HG02610 (cell line): ENCODE data around the gene HIVEP3.

Experiments used
- ATAC-seq: cut with Tn5 transposase; IDR thresholded peaks from one replicate; pipeline ENCODE4 v1.9.1; 2021; ENCODE audit warnings: mild to moderate bottlenecking, moderate library complexity; ENCODE audit not compliant: unreplicated experiment

Gene HIVEP3

DNA sequence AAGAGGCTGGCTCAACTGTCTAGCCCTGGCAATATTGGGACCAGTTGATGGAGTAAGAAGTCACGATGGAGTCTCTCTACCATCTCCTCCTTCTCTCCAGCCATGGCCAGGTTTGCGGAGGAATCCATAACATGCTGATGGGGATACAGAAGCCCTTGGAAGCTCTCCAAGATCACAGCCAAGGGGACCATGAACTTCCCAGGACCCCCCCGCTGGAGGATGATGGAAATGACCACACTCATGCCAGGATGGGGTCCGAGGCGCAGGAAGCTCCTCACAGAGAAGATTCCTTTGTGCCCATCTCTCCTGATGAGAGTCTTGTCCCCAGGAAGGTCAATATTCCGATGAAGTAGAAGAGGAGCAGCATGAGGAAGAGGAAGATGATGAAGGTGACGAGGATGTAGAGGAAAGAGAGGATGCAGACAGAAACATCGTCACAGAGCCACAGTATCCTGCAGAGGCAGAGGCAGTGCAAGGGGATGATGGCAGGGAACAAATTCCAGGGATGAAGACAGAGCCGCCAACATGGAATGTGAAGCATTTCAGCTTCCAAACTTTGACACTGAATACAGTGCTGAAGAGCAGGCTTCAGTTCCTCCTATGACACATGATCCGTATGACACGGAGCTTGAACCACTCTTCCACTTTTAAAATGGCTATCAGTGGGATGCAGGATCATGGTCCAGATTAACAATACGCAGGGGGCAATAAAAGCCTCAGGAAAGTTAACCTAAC, 376.4 kb downstream of the HIVEP3 start:
- ATAC-seq = no peak

DNA sequence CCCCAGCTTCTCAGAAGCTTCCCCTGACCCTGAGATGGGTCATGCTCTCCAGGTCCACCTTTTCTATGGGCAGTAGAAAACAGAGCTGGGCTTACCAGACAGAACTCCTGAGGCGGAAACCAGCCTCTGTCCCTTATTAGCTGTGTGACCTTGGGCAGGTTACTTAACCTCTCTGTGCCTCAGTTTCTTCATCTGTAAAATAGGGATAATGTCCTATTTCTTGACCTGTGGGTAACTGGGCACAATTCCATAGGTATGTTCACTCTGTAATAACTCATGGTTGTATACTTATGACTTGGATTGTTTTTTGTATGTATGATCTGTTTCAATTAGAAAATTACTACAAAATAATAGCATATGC, 377.1 kb downstream of the HIVEP3 start:
- no peak for ATAC-seq

DNA sequence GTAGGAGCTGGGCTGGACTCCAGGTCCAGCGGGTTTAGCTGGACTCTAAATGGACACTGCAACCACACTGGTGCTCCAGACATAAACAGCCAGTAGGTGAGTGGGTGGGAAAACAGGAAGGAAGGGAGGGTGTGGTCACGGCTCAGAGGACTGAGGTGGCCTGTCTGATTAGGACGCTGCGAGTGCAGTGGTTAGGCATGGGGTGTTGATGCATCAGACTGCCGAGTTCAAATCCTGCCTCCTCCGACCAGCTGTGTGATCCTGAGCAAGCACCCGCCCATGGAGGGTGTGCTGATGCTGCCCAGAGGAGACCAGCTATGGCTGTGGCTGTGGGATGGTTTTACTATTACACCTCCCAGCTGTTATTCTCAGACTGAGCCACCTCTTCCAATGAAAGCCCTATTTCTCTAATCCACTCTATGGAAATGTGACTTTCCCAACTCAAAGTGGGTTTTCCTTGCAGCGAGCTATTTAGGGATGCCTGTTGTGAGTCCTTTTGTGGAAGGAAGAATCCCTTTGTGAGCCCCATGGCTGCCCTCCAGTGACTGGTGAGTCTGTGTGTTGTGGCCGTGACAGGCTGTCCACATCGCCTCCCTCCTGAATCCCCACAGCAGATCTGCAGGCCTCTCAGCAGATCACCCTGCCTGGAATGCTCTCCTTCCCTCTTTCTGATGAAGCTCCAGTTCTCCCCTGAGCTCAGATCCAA, 377.7 kb downstream of the HIVEP3 start:
- no peak for ATAC-seq

DNA sequence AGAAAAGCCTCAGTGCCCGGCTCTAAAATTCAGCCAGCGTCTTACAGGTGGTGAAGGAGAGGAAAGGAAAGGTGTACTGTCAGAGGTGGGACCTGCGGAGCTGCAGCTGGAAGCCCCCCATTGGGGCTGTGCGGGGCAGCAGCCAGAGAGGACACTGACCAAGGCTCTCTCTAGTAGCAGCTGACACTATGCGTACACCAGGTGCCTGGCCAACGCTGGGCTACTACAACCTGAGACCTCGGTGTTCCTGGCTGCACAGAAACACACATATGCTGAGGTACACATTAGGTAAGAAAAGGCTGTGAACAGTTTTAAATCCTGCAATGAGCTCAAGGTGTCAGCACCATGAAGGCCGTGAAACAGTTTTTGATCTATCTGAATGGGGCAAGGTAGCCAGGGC, 378.7 kb downstream of the HIVEP3 start:
- no peak for ATAC-seq

DNA sequence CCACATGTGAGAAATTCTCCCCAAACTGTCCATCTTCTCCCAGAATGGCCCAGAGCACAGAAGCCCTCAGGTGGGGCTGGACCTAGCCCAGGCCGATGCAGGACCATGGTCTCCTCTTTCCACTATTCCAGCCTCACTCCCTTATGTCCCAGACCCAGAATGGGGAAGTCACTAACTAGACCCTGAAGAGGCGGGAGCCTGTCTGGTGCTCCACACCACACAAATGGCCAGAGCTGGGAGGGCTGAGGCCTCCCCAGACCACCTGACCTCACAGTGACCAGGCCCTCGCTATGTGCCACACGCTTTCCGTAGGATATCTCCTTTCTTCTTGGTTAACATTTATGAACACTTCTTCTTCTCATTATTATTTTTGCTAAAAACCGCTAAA, 379.3 kb downstream of the HIVEP3 start:
- no peak for ATAC-seq

DNA sequence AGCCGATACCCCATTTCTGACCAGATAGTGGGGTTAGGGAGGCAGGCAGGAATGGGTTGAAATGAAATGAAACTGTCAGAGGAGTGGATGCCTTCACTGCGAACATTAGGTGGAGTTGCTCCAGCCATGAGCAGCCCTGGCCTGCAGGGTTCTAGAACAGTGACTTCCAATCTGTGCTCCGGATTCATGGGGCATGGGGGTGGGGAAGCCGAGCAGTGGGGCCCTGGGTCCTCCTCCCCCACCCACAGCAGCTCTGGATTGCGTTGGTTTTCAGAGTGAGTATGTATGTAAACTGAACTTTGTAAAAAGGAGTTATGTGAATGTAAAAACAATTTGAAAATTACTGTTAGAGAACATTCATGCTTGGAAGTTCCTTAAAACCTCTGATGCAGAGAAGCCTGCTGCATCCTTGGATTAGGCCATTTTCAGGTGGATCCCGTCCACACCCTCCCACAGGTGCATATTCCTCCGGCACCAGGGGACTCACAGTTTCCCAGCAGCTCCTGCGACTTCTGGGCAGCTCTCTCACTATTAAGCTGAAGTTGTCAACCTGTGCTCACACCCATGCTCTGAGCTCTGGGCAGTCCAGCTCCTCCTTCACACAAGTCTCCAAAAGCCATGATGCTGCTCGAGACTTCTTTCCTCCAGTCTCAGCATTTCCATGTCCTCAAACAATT, 379.8 kb downstream of the HIVEP3 start:
- no peak for ATAC-seq

DNA sequence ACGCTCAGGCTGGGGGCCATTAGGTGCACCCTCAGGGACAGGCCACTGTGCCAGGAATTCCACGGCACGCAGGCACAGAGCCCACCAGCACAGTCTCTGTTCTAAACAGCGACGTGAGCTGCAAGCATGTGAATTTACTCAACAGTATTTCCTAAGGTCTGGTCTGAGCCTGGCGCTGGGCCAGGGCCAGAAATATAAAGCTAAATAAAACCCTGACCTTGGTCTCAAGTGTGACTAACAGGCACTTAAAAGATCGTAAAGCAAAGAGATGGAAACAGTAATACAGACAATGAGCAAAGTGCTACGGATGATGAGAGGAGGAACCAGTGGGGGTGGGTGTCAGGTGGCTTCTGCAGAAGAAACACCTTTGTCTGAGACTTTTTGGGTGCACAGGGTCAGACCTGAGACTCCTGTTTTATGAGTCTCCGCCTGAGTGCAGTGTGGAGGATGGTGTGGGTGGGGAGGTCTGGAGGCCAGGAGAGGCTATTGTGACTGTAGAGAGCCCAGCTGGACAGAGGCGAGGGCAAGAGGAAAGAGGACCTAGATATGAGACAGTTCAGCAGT, 380.9 kb downstream of the HIVEP3 start:
- no peak for ATAC-seq

DNA sequence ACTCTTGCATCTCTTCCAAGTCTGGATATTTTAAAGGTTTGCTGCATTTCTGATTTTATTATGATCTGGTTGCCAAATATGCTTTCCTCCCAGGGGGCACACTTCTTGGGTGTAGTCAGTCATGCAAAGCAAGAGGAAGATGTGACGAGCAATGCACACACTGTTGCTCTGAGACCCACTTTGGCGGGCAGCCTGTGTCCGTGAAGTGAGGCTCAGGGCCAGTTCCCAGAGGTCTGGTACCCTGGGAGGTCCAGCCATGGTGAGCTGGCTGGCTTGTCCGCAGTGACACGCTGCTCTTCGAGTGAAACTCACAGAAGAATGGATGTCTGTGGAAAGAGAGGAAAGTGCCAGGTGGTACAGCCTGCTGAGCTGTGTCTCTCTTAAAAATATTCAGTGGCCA, 381.5 kb downstream of the HIVEP3 start:
- no peak for ATAC-seq

DNA sequence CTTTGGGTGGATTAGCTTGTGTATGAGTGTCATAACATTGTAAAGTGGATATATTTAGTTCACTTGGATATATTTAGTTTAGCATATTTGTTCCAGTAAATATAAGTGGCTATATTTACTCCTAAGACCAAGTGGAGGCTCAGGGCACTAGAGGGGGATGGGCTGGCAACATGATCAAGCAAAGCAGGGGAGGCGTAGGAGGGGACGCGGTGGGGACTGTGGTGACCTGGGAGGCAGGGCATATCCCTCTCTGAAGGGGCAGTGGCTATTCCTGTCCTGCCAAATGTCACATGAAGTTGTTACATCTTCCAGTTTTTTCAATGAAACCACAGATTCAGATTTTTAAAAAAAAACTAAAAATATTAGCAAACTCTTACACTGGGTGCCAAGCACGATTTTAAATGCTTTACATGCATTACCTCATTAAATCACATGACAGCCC, 382.3 kb downstream of the HIVEP3 start:
- ATAC-seq = no peak

DNA sequence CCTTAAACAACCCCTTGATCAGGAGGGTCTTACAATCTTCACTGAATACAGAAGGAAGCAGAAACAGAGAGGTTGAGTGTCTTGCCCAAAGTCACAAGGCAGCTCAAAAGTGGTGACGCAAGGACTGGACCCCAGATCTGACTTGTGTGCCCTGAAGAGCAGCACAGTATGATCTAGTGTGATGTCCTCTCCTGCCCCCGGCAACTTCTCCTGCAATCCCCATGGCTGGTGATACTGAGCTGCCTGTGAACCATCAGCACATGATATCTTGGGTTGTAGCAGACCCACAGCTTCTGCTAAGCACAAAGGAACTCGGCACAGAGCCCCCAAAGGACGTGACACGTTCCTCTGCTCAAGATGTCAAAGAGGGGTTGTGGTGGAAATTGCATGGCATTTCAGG, 383.0 kb downstream of the HIVEP3 start:
- no peak for ATAC-seq

DNA sequence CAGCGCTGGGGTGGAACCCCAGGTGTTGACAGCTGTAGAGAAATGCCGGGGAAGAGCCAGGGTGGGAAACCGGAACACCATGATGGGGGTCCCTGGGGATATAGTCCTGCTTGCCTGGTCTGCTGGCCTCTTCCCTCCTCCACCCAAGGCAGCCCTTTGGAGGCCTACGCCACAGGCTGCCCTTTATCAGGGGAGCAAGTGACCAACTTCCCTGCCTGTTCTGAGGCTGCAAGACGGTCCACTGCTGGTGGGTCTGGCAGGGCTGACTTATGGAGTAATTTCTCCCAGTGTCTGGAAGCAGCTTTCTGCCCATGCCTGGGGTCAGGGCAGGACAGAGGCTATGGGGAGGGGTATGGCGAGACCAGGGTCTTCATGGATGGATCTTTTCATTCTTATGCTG, 383.4 kb downstream of the HIVEP3 start:
- no peak for ATAC-seq

DNA sequence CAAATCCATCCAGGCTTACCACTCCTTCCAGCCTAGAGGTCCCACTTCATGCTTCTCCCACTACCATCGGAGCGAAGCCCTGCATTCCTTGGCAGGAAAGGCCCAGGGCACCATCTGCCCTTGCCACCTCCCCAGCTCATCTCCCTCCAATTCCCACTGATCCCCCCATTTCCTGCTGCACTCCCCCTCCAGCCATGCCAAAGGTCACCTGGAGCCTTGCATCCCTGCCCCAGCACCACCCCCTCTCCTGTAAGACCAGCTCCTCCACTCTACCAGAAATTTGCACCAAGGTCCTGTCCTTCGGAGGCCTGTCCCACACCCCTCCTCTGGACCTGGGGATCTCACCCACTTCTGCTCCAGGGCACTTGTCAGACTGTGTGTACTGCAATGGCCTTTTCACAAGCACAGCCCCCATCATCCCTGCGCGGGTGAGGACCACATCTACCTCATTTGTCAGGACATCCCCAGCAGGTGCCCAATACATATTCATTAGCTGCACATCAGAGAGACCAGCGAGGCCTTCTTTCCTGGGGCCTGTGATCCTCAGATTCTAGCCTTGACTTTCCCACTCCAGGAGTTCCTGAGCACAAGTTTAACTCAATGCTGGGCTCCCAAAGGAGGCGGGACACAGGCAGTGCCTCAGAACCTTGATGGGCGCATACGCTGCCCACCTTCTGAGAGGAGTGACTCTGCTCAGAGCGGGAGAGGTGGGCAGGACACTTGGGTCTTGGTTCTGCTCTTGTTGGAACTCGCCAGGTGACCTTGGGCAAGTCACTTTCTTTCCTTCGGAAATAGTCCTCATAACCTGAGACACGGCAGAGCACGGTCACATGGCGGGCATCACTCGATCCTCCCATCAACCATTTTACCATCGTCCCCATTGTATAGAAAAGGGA, 384.3 kb downstream of the HIVEP3 start:
- no peak for ATAC-seq

DNA sequence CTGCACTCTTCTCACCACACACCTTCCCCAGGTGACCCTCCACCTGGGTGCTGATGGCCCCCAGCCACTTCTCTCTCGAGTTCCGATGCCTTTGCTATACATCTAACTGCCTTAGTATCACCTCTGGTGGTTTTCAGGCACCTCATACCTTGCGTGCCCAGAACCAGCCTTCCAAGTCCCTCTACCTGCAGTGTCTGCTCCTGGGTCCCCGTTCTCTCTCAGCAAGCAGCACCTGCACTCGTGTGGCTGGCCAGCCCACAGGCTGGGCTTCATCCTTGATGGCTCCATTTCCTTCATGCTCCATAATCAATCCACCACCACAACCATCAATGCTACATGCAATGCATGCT, 385.0 kb downstream of the HIVEP3 start:
- no peak for ATAC-seq

DNA sequence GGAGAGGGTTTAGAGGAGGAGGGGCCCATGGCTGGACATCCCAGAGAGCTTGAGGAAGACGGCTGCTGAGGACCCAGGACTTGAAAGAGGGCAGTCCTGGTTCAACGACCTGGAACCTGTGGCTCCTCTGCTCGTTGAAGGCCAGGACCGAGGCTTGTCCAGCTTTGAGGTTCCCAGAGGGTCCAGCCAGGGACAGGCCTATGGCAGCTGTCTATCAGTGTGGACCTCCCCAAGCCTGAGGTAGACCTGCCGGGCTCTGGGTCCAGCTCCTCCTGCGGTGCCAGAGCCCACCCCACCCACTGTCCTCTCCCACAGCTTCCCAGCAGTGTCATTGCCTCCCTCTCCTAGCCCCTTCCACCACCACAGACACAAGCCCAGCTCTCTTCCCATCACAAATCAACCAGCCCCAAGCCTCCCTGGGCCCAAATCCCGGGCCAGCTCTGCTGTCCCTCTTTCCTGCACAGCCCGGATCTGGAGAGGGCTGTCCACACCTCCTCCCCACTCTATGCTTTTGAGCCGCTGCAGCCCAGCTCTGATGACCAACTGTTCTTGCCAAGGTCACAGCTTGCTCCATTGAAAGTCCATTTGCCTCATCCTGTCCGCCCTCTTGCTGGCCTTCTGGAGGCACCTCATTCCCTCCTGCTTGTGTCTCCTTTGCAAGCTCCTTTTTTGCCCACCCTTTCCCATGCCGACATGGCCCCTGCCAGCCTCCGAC, 385.5 kb downstream of the HIVEP3 start:
- ATAC-seq = no peak

DNA sequence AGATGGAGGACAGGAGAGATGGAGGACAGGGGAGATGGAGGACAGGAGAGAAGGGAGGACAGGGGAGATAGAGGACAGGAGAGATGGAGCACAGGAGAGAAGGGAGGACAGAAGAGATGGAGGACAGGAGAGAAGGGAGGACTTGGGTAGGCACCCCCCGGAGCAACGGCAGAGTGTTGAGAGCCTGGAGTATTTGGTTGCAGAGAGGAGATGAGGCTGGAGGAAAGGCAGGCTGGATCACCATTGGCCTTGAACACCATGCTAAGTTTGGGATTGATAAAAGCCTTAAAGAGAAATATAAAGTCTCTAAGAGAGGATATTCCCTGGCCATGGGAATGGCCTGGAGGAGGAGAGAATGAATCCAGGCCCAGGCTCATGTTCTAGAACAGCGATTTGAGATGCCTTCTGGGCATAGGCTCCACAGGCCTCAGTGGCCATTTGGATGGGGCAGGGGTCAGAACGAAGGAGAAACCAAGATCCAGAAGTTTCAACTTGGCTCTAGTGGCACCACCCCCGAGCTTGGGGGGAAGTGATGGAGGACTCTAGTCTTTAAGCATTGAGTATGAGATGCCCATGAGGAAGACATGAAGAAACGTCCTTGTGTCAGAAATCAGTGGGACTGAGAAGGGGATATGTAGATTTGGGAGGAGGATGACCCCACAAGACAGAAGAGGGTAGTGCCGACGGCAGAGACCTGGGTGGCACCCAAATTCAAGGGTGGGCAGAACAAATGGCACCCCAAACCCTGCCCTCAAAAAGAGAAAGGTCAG, 386.3 kb downstream of the HIVEP3 start:
- no peak for ATAC-seq

DNA sequence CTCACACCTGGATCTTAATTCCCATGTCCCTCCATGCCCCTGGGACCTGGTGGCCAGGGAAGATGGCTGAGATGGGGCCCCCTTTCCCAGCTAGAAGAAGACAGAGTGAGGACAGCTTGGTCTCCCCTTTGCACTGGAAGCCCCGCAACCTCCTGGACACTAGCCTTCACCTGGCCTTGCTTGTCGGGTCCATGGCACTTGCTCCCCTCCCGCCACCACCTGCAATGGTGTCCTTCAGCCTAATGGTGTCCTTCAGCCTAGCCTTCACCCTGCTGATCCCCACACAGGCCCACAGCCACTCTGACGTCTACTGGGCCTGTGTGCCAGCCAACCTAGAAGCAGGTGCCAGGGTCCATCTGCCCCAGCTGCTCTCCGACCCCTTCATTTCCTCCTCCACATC, 388.3 kb downstream of the HIVEP3 start:
- no peak for ATAC-seq

DNA sequence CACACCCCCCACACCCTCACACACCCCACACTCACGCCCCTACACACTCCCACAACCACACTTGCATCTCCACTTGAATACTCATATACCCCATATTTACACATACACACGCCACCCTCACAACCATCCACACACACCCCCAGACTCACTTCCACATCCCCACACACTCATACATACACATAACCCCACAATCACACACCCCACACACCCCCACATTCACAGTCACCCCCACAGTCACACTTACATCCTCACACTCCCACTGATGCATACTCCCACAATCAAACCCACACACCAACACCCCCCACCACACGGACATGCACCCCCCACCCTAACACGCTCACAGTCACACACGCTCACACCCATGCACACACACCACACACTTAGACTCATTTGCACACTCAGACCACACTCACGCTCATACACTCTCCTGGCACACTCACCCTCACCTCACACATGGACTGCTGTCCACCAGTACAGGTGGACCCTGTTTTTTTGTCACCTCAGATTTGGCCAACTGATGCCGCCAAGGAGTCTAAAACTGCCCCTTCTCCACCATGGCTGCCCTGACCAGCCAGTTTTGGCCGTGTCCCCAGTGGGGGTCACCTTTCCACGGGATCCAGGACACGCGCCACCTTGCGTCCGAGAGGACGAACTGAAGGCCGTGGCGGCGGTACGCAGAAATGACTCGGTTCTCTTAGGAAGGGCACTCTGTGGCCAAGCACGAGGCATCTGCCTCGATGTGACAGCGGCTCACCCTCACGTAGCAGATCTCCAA, 388.9 kb downstream of the HIVEP3 start:
- no peak for ATAC-seq

DNA sequence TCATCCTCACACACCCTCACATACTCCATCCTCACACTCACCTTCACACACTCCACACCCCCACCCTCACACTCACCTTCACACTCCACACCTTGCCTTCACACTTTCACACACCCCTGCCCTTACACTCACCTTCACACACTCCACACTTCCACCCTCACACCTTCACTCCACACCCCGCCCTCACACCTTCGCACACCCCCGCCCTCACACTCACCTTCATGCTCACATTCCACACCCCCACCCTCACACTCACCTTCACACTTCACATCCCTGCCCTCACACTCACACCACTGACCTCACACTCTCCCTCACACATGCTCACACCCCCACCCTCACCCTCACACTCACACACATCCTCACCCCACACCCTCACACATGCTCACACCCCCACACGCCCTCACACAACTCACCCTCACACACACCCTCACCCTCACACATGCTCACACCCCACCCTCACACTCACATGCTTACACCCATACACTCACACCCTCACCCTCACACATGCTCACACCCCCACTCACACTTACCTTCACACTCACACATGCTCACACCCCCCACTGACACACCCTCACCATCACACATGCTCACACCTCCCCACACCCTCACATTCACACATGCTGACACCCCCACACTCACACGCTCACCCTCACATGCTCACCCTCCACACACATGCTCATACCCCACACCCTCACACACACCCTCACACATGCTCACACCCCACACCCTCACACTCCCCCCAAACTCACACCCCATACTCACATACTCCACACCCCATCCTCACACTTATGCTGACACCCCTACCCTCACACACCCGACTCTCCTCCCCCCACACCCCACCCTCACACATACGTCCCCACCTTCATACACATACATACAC, 389.8 kb downstream of the HIVEP3 start:
- no peak for ATAC-seq
